Mammary epithelial cell (primary cell): ENCODE results near the gene WDR31.

Experiments used
- CTCF ChIP-seq, 2 donors: IDR thresholded peaks in 1 of 2; conservative IDR thresholded peaks in 1 of 2; 2 replicates each; pipeline ENCODE4 v1.5.1; 2011 to 2012; ENCODE audit warnings: inconsistent platforms in 2 of 2, low read length in 2 of 2, mild to moderate bottlenecking in 2 of 2, control low read depth in 1 of 2, low read depth in 1 of 2; ENCODE audit not compliant: insufficient read depth in 1 of 2; ENCODE audit errors: extremely low read depth in 1 of 2
- EZH2 ChIP-seq: IDR thresholded peaks from 2 replicates; pipeline ENCODE4 v1.6.1; 2012; ENCODE audit warnings: low read length, inconsistent platforms, borderline replicate concordance

GRCh38 chr9:113364951-113365350 lies 24.9 kb upstream of the WDR31 start:
- TF ChIP-seq EZH2 (no peak), CTCF (conservative IDR thresholded peaks at IDR 0.05 in 1 of 2, IDR thresholded peaks at IDR 0.05 in 1 of 2; ENCODE audit: extremely low read depth in 1 of 2, insufficient read depth in 1 of 2, low read depth in 1 of 2, low read length in 2 of 2) (no peak)
